ENCODE results near the gene NR2C2AP.

DNA sequence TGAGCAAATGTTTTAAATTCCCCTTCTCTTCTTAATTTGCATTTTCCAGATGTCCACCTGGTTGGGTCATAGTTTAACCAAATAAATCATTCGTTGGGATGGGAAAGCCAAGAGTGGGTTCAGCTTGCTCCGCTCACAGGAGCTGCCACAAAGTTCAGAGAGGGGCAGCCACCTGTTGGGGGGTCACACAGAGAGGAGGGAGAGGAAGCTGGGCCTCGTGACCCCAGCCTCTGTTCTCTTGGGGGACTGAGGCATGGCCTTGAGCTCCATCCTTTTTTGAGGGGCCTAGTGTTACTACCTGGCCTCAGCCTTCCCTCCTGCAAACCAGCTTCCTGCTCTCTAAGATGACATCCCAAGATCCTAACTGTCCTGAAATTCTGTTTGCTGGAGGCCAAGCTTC lies 35.6 kb downstream of the NR2C2AP start:
- TF ChIP-seq, protein P1, sequence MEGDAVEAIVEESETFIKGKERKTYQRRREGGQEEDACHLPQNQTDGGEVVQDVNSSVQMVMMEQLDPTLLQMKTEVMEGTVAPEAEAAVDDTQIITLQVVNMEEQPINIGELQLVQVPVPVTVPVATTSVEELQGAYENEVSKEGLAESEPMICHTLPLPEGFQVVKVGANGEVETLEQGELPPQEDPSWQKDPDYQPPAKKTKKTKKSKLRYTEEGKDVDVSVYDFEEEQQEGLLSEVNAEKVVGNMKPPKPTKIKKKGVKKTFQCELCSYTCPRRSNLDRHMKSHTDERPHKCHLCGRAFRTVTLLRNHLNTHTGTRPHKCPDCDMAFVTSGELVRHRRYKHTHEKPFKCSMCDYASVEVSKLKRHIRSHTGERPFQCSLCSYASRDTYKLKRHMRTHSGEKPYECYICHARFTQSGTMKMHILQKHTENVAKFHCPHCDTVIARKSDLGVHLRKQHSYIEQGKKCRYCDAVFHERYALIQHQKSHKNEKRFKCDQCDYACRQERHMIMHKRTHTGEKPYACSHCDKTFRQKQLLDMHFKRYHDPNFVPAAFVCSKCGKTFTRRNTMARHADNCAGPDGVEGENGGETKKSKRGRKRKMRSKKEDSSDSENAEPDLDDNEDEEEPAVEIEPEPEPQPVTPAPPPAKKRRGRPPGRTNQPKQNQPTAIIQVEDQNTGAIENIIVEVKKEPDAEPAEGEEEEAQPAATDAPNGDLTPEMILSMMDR (conservative IDR thresholded peaks at IDR 0.05) = no peak
- TF ChIP-seq ZFX (IDR thresholded peaks at IDR 0.05) = no peak
